K562 (cell line): ENCODE results near the gene LRIT1. TPM values are rescaled to one million over a fixed set of nuclear protein-coding genes. Genes with fewer than 3 reads are reported as not detected.
A peak's percentile ranks its signal among the peaks of the same experiment; 100 is the strongest.

Source experiments
- ATAC-seq: fragments of 200-7000 bp; cut with Tn5 transposase; 3 replicates; pipeline ENCODE4 v1.9.1; 2020; ENCODE audit warnings: moderate library complexity
- BruUV-seq: library from RNA; stranded (reverse); fragments of 400-500 nt; replicated peaks from 2 replicates; lab custom pipeline; 2021; lab: Mats Ljungman, UMichigan
- CTCF ChIA-PET: fragments of 300-600 bp; formaldehyde crosslinking; extraction: SDS; loops from one replicate; lab custom pipeline; 2021; ENCODE audit warnings: low intra/inter-chr PET ratio; lab: Yijun Ruan, JAX
- POLR2A ChIA-PET: fragments of 300-600, 350-650 bp; sonication (Branson Sonifier 250); formaldehyde crosslinking; extraction: SDS; loops from one replicate; lab custom pipeline; 2021; ENCODE audit warnings: antibody characterized with exemption, inconsistent platforms; lab: Yijun Ruan, JAX
- DNase-seq, 4 experiments: peaks; one replicate each; pipeline versions ENCODE4 v3.0.0 to v3.0.0-alpha.2; 2011 to 2018; ENCODE audit warnings: low spot score in 3 of 4, mixed read lengths in 3 of 4; ENCODE audit errors: extremely low read depth in 1 of 4
- FAIRE-seq: peaks from 2 replicates; lab custom pipeline; 2011; peaks lifted over from hg19 to GRCh38; lab: Jason Lieb, UNC
- H2AFZ ChIP-seq: 2 replicates; pipeline ENCODE4 v1.6.0; 2011; ENCODE audit warnings: low read depth, low read length, control low read depth, inconsistent platforms
- H3K27ac ChIP-seq: fragments of 200-600 bp; 3 replicates; pipeline ENCODE4 v1.8.0; 2011; ENCODE audit warnings: low read depth, mild to moderate bottlenecking, control low read depth, inconsistent platforms, low read length, moderate library complexity, mixed read lengths; ENCODE audit errors: extremely low read depth
- H3K27me3 ChIP-seq, 2 experiments: fragments of 300-600 bp in 1 of 2; 2 replicates in 1 of 2; 3 replicates in 1 of 2; pipeline versions ENCODE4 v1.6.0 to v1.8.0; 2011; ENCODE audit warnings: inconsistent platforms in 2 of 2, low read length in 2 of 2, mild to moderate bottlenecking in 1 of 2, mixed read lengths in 1 of 2, moderate library complexity in 1 of 2; ENCODE audit not compliant: control insufficient read depth in 2 of 2, insufficient read depth in 2 of 2
- H3K36me3 ChIP-seq: fragments of 300-600 bp; 3 replicates; pipeline ENCODE4 v1.8.0; 2011; ENCODE audit warnings: mild to moderate bottlenecking, low read length, inconsistent platforms; ENCODE audit not compliant: control insufficient read depth, insufficient read depth
- H3K4me1 ChIP-seq, 2 experiments: fragments of 200-600 bp in 1 of 2; replicated peaks in 1 of 2; 2 replicates in 1 of 2; 3 replicates in 1 of 2; pipeline versions ENCODE4 v1.5.1 to v1.8.0; 2011; ENCODE audit warnings: inconsistent platforms in 2 of 2, low read length in 2 of 2, mild to moderate bottlenecking in 1 of 2, mixed read lengths in 1 of 2, moderate library complexity in 1 of 2; ENCODE audit not compliant: control insufficient read depth in 2 of 2, insufficient read depth in 2 of 2
- H3K4me2 ChIP-seq: 2 replicates; pipeline ENCODE4 v1.6.1; 2011; ENCODE audit warnings: low read length, control low read depth, inconsistent platforms, mixed read lengths; ENCODE audit not compliant: insufficient read depth
- H3K4me3 ChIP-seq: fragments of 200-600 bp; sonication (generic), shearing (Covaris generic); 2 replicates; pipeline ENCODE4 v1.5.1; 2016; ENCODE audit warnings: control low read depth, inconsistent platforms
- H3K79me2 ChIP-seq: fragments of 200-600 bp; 3 replicates; pipeline ENCODE4 v1.8.0; 2011; ENCODE audit warnings: low read length, inconsistent platforms; ENCODE audit not compliant: control insufficient read depth, insufficient read depth
- H3K9ac ChIP-seq, 2 experiments: 2 replicates each; pipeline versions ENCODE4 v1.6.0 to v1.6.1; 2011; ENCODE audit warnings: low read depth in 2 of 2, low read length in 2 of 2, control low read depth in 1 of 2, inconsistent platforms in 1 of 2, mild to moderate bottlenecking in 1 of 2, mixed read lengths in 1 of 2; ENCODE audit not compliant: insufficient read depth in 1 of 2
- H3K9me1 ChIP-seq: one replicate; pipeline ENCODE4 v1.6.0; 2011; ENCODE audit warnings: inconsistent platforms, mild to moderate bottlenecking, low read length, moderate library complexity; ENCODE audit not compliant: control insufficient read depth, insufficient read depth
- H3K9me3 ChIP-seq: replicated peaks from 2 replicates; pipeline ENCODE4 v1.5.1; 2011; ENCODE audit warnings: low read depth, low read length, inconsistent platforms; ENCODE audit not compliant: control insufficient read depth, insufficient read depth
- H4K20me1 ChIP-seq: replicated peaks from 2 replicates; pipeline ENCODE4 v1.6.1; 2011; ENCODE audit warnings: low read length, inconsistent platforms, mixed read lengths; ENCODE audit not compliant: control insufficient read depth, insufficient read depth
- ARNT ChIP-seq, 2 experiments: fragments of 450-650 bp; IDR thresholded peaks; 2 replicates each; pipeline ENCODE4 v1.6.1; 2016; ENCODE audit warnings: mild to moderate bottlenecking in 1 of 2
- FOXA3 ChIP-seq, 2 experiments: fragments of 450-650 bp in 1 of 2; sonication (generic) in 1 of 2; formaldehyde crosslinking; IDR thresholded peaks in 1 of 2; conservative IDR thresholded peaks in 1 of 2; 2 replicates each; pipeline versions ENCODE4 v1.4.0 to v1.8.0; 2020 to 2022; ENCODE audit warnings: mild to moderate bottlenecking in 2 of 2, missing genetic modification reagents in 1 of 2
- PTRF ChIP-seq: fragments of 450-650 bp; IDR thresholded peaks from 2 replicates; pipeline ENCODE4 v1.6.1; 2016; ENCODE audit warnings: mild to moderate bottlenecking, missing genetic modification characterization, missing compliant biosample characterization
- WGBS: fragments of 100-300 bp; shearing (Covaris generic); methylation state at CpG from one replicate; pipeline ENCODE4 v1.1.6; 2016; ENCODE audit warnings: low coverage, mixed read lengths; ENCODE audit not compliant: insufficient coverage; ENCODE audit errors: missing lambda C conversion rate; 5-methylcytosine and 5-hydroxymethylcytosine counted together
- in situ Hi-C: fragments of 300-500 bp; cut with MboI; formaldehyde crosslinking; loops from 4 replicates; pipeline ENCODE4 v1.15.0; 2018; ENCODE audit warnings: inconsistent platforms, mixed read lengths
- intact Hi-C: fragments of 100-400 bp; cut with micrococcal nuclease; formaldehyde crosslinking; loops from 2 replicates; pipeline ENCODE4 v1.14.2; 2022
- polyA plus RNA-seq, 8 experiments: library from polyadenylated mRNA; depleted of rRNA in 4 of 8; stranded (reverse) in 5 of 8; unstranded in 3 of 8; fragments of >200 nt; fragmentation: Nextera tagmentation in 2 of 8; fragmentation: Illumina TruSeq in 1 of 8; extraction: Ambion mirVana in 2 of 8; extraction: Trizol in 1 of 8; gene quantifications; 2 replicates each; pipeline versions ENCODE4 v1.2.1 to v1.2.3, GENCODE V29; 2011 to 2014; ENCODE audit warnings: inconsistent platforms in 1 of 8, missing spikeins in 1 of 8
- total RNA-seq, 7 experiments: library from RNA; depleted of rRNA in 6 of 7; stranded (reverse); fragments of >200 nt in 6 of 7; fragmentation: Illumina TruSeq in 2 of 7; extraction: Trizol in 2 of 7; gene quantifications; 2 replicates each; pipeline versions ENCODE4 v1.2.1 to v1.2.3, GENCODE V29; 2011 to 2021; ENCODE audit warnings: low replicate concordance in 1 of 7
- TF ChIP-seq, protein P1 (sequence below): fragments of 450-650 bp; IDR thresholded peaks from 2 replicates; pipeline ENCODE4 v1.6.1; 2016

The LRIT1 gene
- total and polyA plus RNA-seq, 9 of the 15 experiments (the other 6 are each of a cell fraction or from before 2014, with no cell fraction given): not detected

DNA sequence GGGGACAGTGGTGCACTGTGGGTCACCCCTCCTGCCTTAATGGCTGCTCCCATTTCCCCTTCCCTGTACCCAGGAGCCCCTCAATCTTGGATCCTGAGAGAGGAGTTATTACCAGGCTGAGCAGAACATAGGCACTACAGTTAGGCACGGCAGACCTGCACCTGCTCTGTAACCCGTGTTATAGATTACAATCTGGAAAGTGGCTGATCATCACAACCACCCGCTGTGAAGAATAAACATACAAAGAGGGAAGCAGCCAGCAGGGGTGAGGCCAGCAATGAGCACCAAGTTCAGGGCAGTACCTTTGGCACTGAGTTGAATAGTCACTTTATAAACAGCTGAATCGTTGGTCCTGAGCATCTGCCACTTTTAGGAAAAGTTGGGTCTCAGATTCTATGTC, 45.3 kb downstream of the LRIT1 start:
- H3K27me3 ChIP-seq: peaks cover 38 to 73% of the 10 kb centered on the region in 2 experiments
- no TSS peak for BruUV-seq

More for the DNA sequence above, 45.3 kb downstream of the LRIT1 start:
- Histone ChIP-seq H2AFZ (no peak overlapping the region), H3K9me3 (no peaks in the 10 kb centered on the region), H3K4me1 (peaks cover 7 to 23% of the 10 kb centered on the region in 2 experiments; a peak in 4 of 5 replicates), H3K36me3 (no peaks in the 10 kb centered on the region), H3K9me1 (no peaks in the 10 kb centered on the region), H3K4me2 (no peak overlapping the region), H3K4me3 (no peak overlapping the region), H3K27ac (no peak overlapping the region), H4K20me1 (peaks cover 6% of the 10 kb centered on the region; the same call in 1 of the 2 replicates), H3K9ac (no peak overlapping the region), H3K79me2 (no peaks in the 10 kb centered on the region)
- WGBS: 0% methylated on average over 4 of the region's 4 CpGs
- ATAC-seq (no peak), FAIRE-seq (no peak), DNase-seq (no peak)
- in situ Hi-C loops (no loop called here), intact Hi-C loops (no loop called here)
- POLR2A ChIA-PET: no interaction called here
- CTCF ChIA-PET: no interaction called here
- TF ChIP-seq, protein P1, sequence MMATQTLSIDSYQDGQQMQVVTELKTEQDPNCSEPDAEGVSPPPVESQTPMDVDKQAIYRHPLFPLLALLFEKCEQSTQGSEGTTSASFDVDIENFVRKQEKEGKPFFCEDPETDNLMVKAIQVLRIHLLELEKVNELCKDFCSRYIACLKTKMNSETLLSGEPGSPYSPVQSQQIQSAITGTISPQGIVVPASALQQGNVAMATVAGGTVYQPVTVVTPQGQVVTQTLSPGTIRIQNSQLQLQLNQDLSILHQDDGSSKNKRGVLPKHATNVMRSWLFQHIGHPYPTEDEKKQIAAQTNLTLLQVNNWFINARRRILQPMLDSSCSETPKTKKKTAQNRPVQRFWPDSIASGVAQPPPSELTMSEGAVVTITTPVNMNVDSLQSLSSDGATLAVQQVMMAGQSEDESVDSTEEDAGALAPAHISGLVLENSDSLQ: no peak
- TF ChIP-seq PTRF (tag) (no peak), FOXA3 (CRISPR knock-in tag; conservative IDR thresholded peaks at IDR 0.05 in 1 of 2, IDR thresholded peaks at IDR 0.05 in 1 of 2) (peak in 1 of 2 experiments; percentile 29; a peak in 1 of 4 replicates), ARNT (IDR thresholded peaks at IDR 0.05) (no peak)
